HEK293 (cell line): Measurements from ENCODE around the gene SMARCD3.

Source experiments
- CTCF ChIA-PET: fragments of 350-600 bp; formaldehyde crosslinking; extraction: SDS; loops from one replicate; lab custom pipeline; 2021; ENCODE audit warnings: antibody characterized with exemption; lab: Yijun Ruan, JAX
- POLR2A ChIA-PET: fragments of 300-600 bp; formaldehyde crosslinking; extraction: SDS; loops from one replicate; lab custom pipeline; 2020; ENCODE audit warnings: antibody characterized with exemption, inconsistent platforms; lab: Yijun Ruan, JAX
- H3K27ac ChIP-seq: fragments of 200-500 bp; sonication (Bioruptor generic); 2 replicates; pipeline ENCODE4 v1.5.1; 2014; ENCODE audit warnings: low read depth, low read length, control low read depth, inconsistent platforms; ENCODE audit errors: extremely low read depth
- H3K36me3 ChIP-seq, 2 experiments: fragments of 200-500 bp in 1 of 2; sonication (Bioruptor generic) in 1 of 2; 1 replicate in 1 of 2; 2 replicates in 1 of 2; pipeline ENCODE4 v1.5.1; 2014 to 2017; ENCODE audit warnings: inconsistent platforms in 2 of 2, low read length in 2 of 2; ENCODE audit not compliant: control insufficient read depth in 2 of 2, insufficient read depth in 1 of 2
- H3K4me1 ChIP-seq: fragments of 200-500 bp; sonication (Bioruptor generic); 2 replicates; pipeline ENCODE4 v1.5.1; 2014; ENCODE audit warnings: mild to moderate bottlenecking, low read length, inconsistent platforms; ENCODE audit not compliant: control insufficient read depth, insufficient read depth
- H3K4me3 ChIP-seq: 2 replicates; pipeline ENCODE4 v1.5.1; 2011; ENCODE audit warnings: low read depth, mild to moderate bottlenecking, control low read depth, low read length, moderate library complexity
- H3K9me3 ChIP-seq: fragments of 200-500 bp; sonication (Bioruptor generic); 2 replicates; pipeline ENCODE4 v1.5.1; 2014; ENCODE audit warnings: low read depth, low read length, inconsistent platforms; ENCODE audit not compliant: control insufficient read depth, insufficient read depth
- SALL2 ChIP-seq: fragments of 450-650 bp; formaldehyde crosslinking; IDR thresholded peaks from 2 replicates; pipeline ENCODE4 v1.5.0; 2017; ENCODE audit warnings: missing biosample characterization, mild to moderate bottlenecking, missing genetic modification characterization, borderline replicate concordance
- WT1 ChIP-seq: fragments of 450-650 bp; formaldehyde crosslinking; IDR thresholded peaks from 2 replicates; pipeline ENCODE4 v1.5.1; 2016; ENCODE audit warnings: missing biosample characterization, missing genetic modification characterization
- ZEB2 ChIP-seq: fragments of 450-650 bp; formaldehyde crosslinking; IDR thresholded peaks from 2 replicates; pipeline ENCODE4 v1.5.1; 2016; ENCODE audit warnings: missing biosample characterization, missing genetic modification characterization
- ZIC2 ChIP-seq: fragments of 450-650 bp; formaldehyde crosslinking; IDR thresholded peaks from 2 replicates; pipeline ENCODE4 v1.5.1; 2016; ENCODE audit warnings: missing biosample characterization, missing genetic modification characterization
- ZNF121 ChIP-seq: fragments of 450-650 bp; formaldehyde crosslinking; IDR thresholded peaks from 2 replicates; pipeline ENCODE4 v1.5.1; 2016; ENCODE audit warnings: missing biosample characterization, missing genetic modification characterization
- ZNF211 ChIP-seq: fragments of 450-650 bp; formaldehyde crosslinking; IDR thresholded peaks from 2 replicates; pipeline ENCODE4 v1.5.1; 2016; ENCODE audit warnings: low read depth, missing biosample characterization, missing genetic modification characterization
- ZNF600 ChIP-seq: fragments of 450-650 bp; formaldehyde crosslinking; IDR thresholded peaks from 2 replicates; pipeline ENCODE4 v1.5.1; 2016; ENCODE audit warnings: missing biosample characterization, missing genetic modification characterization
- ZNF623 ChIP-seq: fragments of 450-650 bp; formaldehyde crosslinking; IDR thresholded peaks from 2 replicates; pipeline ENCODE4 v1.5.1; 2016; ENCODE audit warnings: missing biosample characterization, missing genetic modification characterization
- ZNF658 ChIP-seq: fragments of 450-650 bp; formaldehyde crosslinking; IDR thresholded peaks from 2 replicates; pipeline ENCODE4; 2016; ENCODE audit warnings: missing biosample characterization, missing genetic modification characterization
- ZNF677 ChIP-seq: fragments of 450-650 bp; IDR thresholded peaks from 2 replicates; pipeline ENCODE4 v1.5.0; 2018; ENCODE audit warnings: missing biosample characterization, mild to moderate bottlenecking, missing genetic modification characterization, moderate library complexity
- ZNF707 ChIP-seq: fragments of 450-650 bp; formaldehyde crosslinking; IDR thresholded peaks from 2 replicates; pipeline ENCODE4 v1.5.1; 2016; ENCODE audit warnings: missing biosample characterization, missing genetic modification characterization
- ZNF792 ChIP-seq: fragments of 450-650 bp; formaldehyde crosslinking; IDR thresholded peaks from 2 replicates; pipeline ENCODE4 v1.5.1; 2016; ENCODE audit warnings: missing biosample characterization, missing genetic modification characterization
- TF ChIP-seq, protein P1 (sequence below): fragments of 450-650 bp; formaldehyde crosslinking; IDR thresholded peaks from 2 replicates; pipeline ENCODE4 v1.5.1; 2016; ENCODE audit warnings: missing biosample characterization, missing genetic modification characterization, borderline replicate concordance
- TF ChIP-seq, protein P2 (sequence below): fragments of 450-650 bp; formaldehyde crosslinking; IDR thresholded peaks from 2 replicates; pipeline ENCODE4 v1.5.1; 2016; ENCODE audit warnings: missing biosample characterization, missing genetic modification characterization
- TF ChIP-seq, protein P3 (sequence below): fragments of 450-650 bp; formaldehyde crosslinking; optimal IDR thresholded peaks from 2 replicates; pipeline ENCODE3; 2016; ENCODE audit warnings: missing biosample characterization, mild to moderate bottlenecking, missing genetic modification characterization
- TF ChIP-seq, protein P4 (sequence below): fragments of 450-650 bp; formaldehyde crosslinking; IDR thresholded peaks from 2 replicates; pipeline ENCODE4 v1.5.1; 2016; ENCODE audit warnings: missing biosample characterization, missing genetic modification characterization
- TF ChIP-seq, protein P5 (sequence below): fragments of 450-650 bp; formaldehyde crosslinking; conservative IDR thresholded peaks from 2 replicates; pipeline ENCODE4 v1.5.1; 2016; ENCODE audit warnings: low read depth, missing biosample characterization, missing genetic modification characterization

SMARCD3 gene

DNA sequence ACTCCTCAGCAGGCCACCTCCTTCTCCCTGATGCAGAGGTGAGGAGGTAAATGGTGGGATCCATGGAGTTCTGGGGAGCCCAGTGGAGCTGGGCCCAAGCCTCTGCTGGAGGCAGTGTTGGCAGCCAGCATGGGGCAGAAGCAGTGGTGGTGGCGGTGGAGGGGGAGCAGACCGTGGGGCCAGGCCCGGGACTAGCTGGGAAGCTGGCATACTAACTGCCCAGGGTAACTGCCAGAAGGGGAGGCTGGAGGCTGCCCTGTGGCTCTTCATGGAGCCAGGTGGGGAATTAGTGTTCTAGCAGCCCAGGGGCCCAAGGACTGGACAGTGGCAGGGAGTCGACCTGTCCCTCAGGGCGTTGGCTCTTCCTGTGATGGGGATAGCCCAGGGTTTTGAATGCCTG, 16.1 kb upstream of the SMARCD3 start:
- Histone ChIP-seq H3K4me1 (no peaks in the 10 kb centered on the region), H3K4me3 (no peak overlapping the region), H3K27ac (no peak overlapping the region), H3K36me3 (no peaks in the 10 kb centered on the region), H3K9me3 (no peaks in the 10 kb centered on the region)
- peak; percentile 26; the same call in 1 of the 2 replicates for TF ChIP-seq ZIC2
- no peak for TF ChIP-seq ZNF707 (tag by site-specific recombination)
- ChIA-PET CTCF (interaction anchor here (1.0 kb wide), 1 partner anchor 14 kb away, joined by 3 read pairs; no protein-coding TSS in a partner anchor), POLR2A (no interaction called here)

DNA sequence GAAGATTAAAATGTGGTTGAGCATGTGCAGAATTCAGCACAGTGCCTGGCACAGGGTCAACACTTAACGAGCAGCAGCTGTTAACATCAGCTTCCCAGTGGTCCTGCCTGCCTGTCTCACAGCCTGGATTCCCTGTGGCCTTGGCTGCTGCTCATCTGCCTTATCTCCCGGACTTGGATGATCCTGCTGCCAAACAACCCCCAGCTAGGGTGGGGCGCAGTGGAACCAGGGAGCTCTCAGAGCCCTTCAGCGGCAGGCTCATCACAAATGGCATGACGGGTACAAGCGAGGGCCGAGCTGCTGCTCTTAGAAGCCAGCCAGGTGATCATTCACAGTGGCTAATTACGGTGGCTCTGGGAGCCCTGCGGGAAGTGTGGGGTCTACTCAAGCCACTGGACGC, 13.0 kb upstream of the SMARCD3 start:
- Histone ChIP-seq H3K27ac (no peak overlapping the region), H3K4me1 (no peaks in the 10 kb centered on the region), H3K36me3 (no peaks in the 10 kb centered on the region), H3K4me3 (no peak overlapping the region), H3K9me3 (no peaks in the 10 kb centered on the region)
- TF ChIP-seq, protein P1, sequence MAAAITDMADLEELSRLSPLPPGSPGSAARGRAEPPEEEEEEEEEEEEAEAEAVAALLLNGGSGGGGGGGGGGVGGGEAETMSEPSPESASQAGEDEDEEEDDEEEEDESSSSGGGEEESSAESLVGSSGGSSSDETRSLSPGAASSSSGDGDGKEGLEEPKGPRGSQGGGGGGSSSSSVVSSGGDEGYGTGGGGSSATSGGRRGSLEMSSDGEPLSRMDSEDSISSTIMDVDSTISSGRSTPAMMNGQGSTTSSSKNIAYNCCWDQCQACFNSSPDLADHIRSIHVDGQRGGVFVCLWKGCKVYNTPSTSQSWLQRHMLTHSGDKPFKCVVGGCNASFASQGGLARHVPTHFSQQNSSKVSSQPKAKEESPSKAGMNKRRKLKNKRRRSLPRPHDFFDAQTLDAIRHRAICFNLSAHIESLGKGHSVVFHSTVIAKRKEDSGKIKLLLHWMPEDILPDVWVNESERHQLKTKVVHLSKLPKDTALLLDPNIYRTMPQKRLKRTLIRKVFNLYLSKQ (tag by site-specific recombination), result no peak
- TF ChIP-seq, protein P2, sequence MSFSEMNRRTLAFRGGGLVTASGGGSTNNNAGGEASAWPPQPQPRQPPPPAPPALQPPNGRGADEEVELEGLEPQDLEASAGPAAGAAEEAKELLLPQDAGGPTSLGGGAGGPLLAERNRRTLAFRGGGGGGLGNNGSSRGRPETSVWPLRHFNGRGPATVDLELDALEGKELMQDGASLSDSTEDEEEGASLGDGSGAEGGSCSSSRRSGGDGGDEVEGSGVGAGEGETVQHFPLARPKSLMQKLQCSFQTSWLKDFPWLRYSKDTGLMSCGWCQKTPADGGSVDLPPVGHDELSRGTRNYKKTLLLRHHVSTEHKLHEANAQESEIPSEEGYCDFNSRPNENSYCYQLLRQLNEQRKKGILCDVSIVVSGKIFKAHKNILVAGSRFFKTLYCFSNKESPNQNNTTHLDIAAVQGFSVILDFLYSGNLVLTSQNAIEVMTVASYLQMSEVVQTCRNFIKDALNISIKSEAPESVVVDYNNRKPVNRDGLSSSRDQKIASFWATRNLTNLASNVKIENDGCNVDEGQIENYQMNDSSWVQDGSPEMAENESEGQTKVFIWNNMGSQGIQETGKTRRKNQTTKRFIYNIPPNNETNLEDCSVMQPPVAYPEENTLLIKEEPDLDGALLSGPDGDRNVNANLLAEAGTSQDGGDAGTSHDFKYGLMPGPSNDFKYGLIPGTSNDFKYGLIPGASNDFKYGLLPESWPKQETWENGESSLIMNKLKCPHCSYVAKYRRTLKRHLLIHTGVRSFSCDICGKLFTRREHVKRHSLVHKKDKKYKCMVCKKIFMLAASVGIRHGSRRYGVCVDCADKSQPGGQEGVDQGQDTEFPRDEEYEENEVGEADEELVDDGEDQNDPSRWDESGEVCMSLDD (tag by site-specific recombination), result no peak
- no peak for TF ChIP-seq SALL2 (tag by site-specific recombination)
- no peak for TF ChIP-seq ZNF658 (tag by site-specific recombination)
- TF ChIP-seq ZNF792 (tag by site-specific recombination), result no peak
- no peak for TF ChIP-seq ZNF600 (tag by site-specific recombination)
- no peak for TF ChIP-seq ZNF121 (tag by site-specific recombination)
- TF ChIP-seq ZNF677 (tag by site-specific recombination), result no peak
- TF ChIP-seq ZNF623, result no peak
- TF ChIP-seq, protein P3, sequence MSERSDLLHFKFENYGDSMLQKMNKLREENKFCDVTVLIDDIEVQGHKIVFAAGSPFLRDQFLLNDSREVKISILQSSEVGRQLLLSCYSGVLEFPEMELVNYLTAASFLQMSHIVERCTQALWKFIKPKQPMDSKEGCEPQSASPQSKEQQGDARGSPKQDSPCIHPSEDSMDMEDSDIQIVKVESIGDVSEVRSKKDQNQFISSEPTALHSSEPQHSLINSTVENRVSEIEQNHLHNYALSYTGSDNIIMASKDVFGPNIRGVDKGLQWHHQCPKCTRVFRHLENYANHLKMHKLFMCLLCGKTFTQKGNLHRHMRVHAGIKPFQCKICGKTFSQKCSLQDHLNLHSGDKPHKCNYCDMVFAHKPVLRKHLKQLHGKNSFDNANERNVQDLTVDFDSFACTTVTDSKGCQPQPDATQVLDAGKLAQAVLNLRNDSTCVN (tag by site-specific recombination), result no peak
- TF ChIP-seq, protein P4, sequence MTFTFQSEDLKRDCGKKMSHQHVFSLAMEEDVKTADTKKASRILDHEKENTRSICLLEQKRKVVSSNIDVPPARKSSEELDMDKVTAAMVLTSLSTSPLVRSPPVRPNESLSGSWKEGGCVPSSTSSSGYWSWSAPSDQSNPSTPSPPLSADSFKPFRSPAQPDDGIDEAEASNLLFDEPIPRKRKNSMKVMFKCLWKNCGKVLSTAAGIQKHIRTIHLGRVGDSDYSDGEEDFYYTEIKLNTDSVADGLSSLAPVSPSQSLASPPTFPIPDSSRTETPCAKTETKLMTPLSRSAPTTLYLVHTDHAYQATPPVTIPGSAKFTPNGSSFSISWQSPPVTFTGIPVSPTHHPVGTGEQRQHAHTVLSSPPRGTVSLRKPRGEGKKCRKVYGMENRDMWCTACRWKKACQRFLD (tag by site-specific recombination), result no peak
- TF ChIP-seq WT1 (tag by site-specific recombination), result no peak
- TF ChIP-seq ZNF211 (tag by site-specific recombination), result no peak
- TF ChIP-seq, protein P5, sequence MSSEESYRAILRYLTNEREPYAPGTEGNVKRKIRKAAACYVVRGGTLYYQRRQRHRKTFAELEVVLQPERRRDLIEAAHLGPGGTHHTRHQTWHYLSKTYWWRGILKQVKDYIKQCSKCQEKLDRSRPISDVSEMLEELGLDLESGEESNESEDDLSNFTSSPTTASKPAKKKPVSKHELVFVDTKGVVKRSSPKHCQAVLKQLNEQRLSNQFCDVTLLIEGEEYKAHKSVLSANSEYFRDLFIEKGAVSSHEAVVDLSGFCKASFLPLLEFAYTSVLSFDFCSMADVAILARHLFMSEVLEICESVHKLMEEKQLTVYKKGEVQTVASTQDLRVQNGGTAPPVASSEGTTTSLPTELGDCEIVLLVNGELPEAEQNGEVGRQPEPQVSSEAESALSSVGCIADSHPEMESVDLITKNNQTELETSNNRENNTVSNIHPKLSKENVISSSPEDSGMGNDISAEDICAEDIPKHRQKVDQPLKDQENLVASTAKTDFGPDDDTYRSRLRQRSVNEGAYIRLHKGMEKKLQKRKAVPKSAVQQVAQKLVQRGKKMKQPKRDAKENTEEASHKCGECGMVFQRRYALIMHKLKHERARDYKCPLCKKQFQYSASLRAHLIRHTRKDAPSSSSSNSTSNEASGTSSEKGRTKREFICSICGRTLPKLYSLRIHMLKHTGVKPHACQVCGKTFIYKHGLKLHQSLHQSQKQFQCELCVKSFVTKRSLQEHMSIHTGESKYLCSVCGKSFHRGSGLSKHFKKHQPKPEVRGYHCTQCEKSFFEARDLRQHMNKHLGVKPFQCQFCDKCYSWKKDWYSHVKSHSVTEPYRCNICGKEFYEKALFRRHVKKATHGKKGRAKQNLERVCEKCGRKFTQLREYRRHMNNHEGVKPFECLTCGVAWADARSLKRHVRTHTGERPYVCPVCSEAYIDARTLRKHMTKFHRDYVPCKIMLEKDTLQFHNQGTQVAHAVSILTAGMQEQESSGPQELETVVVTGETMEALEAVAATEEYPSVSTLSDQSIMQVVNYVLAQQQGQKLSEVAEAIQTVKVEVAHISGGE, result no peak
- no peak for TF ChIP-seq ZEB2
- POLR2A ChIA-PET, result no interaction called here
- CTCF ChIA-PET, result interaction anchor here (0.8 kb wide), 1 partner anchor 17 kb away, joined by 3 read pairs; no protein-coding TSS in a partner anchor
